ENCODE data around the gene MBNL3. TPM values are rescaled to one million over a fixed set of nuclear protein-coding genes. Genes with fewer than 3 reads are reported as not detected.

The MBNL3 gene
- total RNA-seq, 2 donors from 2014 or later, result 3.5 to 8.1 TPM

DNA sequence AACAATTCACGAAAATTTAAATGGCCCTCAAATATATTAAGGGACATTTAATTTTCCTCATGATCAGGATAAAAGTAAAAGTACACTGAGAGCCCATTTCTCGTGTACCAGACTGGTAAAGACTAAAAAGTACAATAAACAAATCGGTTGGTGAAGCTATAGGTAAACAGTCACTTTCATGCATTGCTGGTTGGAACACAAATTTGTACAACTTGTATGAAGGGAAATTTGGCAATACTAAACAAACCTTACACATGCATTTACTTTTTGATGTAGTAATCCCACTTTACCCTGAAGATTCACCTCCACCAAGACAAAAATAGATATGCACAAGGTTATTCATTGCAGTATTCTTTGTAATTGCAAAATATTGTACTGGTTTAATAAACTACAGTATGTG lies 31.4 kb upstream of the MBNL3 start:
- no peak overlapping the region for H3K4me3 ChIP-seq

DNA sequence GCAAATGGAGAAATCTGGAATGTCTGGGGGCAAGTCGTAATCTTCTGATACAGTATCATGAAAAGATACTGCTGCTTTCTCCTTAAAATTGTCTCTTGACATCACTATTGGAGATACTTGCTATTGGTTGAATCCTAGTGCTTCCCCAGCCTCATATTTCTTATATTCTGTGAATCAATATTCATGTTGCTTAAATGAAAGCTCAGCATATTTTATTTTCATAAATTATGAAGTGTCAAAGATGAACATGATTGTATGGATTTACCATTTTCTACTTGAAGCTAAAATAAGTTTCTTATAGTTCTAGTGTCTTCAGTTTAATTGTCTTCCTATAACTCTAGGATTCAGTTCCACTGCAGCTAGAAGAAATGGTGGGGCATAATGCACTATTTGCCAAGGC lies 29.6 kb upstream of the MBNL3 start:
- TF ChIP-seq, protein P1, sequence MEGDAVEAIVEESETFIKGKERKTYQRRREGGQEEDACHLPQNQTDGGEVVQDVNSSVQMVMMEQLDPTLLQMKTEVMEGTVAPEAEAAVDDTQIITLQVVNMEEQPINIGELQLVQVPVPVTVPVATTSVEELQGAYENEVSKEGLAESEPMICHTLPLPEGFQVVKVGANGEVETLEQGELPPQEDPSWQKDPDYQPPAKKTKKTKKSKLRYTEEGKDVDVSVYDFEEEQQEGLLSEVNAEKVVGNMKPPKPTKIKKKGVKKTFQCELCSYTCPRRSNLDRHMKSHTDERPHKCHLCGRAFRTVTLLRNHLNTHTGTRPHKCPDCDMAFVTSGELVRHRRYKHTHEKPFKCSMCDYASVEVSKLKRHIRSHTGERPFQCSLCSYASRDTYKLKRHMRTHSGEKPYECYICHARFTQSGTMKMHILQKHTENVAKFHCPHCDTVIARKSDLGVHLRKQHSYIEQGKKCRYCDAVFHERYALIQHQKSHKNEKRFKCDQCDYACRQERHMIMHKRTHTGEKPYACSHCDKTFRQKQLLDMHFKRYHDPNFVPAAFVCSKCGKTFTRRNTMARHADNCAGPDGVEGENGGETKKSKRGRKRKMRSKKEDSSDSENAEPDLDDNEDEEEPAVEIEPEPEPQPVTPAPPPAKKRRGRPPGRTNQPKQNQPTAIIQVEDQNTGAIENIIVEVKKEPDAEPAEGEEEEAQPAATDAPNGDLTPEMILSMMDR (IDR thresholded peaks at IDR 0.05), result no peak
- no peak for DNase-seq (ENCODE audit: low spot score)

More for the DNA sequence above, 31.4 kb upstream of the MBNL3 start:
- no peaks in the 10 kb centered on the region for H3K27me3 ChIP-seq (replicated peaks; ENCODE audit: insufficient read depth)
- H3K9me3 ChIP-seq, result no peaks in the 10 kb centered on the region
- TF ChIP-seq, protein P1 (IDR thresholded peaks at IDR 0.05), result no peak
- no peaks in the 10 kb centered on the region for H3K4me1 ChIP-seq (ENCODE audit: control insufficient read depth in 1 of 2, low read depth in 2 of 2)
- H3K27ac ChIP-seq, result no peak overlapping the region
- H3K36me3 ChIP-seq, result no peaks in the 10 kb centered on the region
- ATAC-seq (ENCODE audit: insufficient number of reproducible peaks, low FRiP score, low read depth), result no peak
- DNase-seq (ENCODE audit: low spot score), result no peak

DNA sequence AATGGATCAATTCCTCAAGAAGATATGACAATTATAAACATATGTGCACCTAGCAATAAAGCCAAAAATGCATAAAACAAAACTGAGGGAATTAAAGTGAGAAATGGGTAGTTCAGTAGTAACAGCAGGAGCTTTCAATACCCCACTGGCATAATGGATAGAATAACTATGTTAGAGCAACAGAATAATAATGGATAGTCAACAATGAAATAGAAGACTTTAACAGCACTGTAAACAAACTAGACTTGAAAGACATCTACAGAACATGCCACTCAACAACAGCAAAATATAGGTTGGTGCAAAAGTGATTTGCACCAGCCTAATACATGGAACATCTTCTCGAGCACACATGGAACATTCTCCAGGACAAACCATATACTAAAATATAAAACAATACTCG lies 20.0 kb upstream of the MBNL3 start:
- TF ChIP-seq, protein P1 (IDR thresholded peaks at IDR 0.05), result no peak
- Histone ChIP-seq H3K4me3 (no peak overlapping the region), H3K4me1 (ENCODE audit: control insufficient read depth in 1 of 2, low read depth in 2 of 2) (no peaks in the 10 kb centered on the region), H3K9me3 (no peaks in the 10 kb centered on the region), H3K27ac (no peak overlapping the region), H3K36me3 (no peaks in the 10 kb centered on the region), H3K27me3 (replicated peaks; ENCODE audit: insufficient read depth) (no peaks in the 10 kb centered on the region)
- ATAC-seq (ENCODE audit: insufficient number of reproducible peaks, low FRiP score, low read depth) (no peak), DNase-seq (ENCODE audit: low spot score) (no peak)

More for the DNA sequence above, 29.6 kb upstream of the MBNL3 start:
- H3K9me3 ChIP-seq, result no peaks in the 10 kb centered on the region
- no peaks in the 10 kb centered on the region for H3K4me1 ChIP-seq (ENCODE audit: control insufficient read depth in 1 of 2, low read depth in 2 of 2)
- no peak overlapping the region for H3K27ac ChIP-seq
- no peak overlapping the region for H3K4me3 ChIP-seq
- no peaks in the 10 kb centered on the region for H3K27me3 ChIP-seq (replicated peaks; ENCODE audit: insufficient read depth)
- no peak for ATAC-seq (ENCODE audit: insufficient number of reproducible peaks, low FRiP score, low read depth)
- H3K36me3 ChIP-seq, result no peaks in the 10 kb centered on the region

DNA sequence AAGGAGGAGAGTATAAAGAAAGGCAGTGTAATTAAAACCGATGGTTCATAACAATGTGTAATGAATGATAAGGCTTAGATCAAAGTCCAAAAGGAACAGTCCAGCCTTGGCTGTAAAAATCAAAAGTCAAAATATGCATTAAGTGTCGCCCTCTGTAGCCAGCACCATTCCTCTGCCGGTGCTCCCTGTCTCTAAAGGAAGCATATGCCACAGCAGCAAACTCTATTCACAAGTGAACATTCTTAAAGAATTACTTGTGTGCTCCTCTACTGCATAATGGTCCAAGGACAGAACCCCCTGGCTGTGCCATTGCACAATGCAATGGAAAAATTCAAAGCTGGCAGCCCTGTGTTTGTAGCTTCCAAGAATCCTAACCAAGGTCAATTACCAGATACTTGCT lies 16.3 kb upstream of the MBNL3 start:
- Histone ChIP-seq H3K27ac (no peak overlapping the region), H3K4me3 (no peak overlapping the region), H3K36me3 (no peaks in the 10 kb centered on the region), H3K27me3 (replicated peaks; ENCODE audit: insufficient read depth) (no peaks in the 10 kb centered on the region), H3K4me1 (ENCODE audit: control insufficient read depth in 1 of 2, low read depth in 2 of 2) (no peaks in the 10 kb centered on the region), H3K9me3 (no peaks in the 10 kb centered on the region)
- DNase-seq (ENCODE audit: low spot score) (no peak), ATAC-seq (ENCODE audit: insufficient number of reproducible peaks, low FRiP score, low read depth) (no peak)
- TF ChIP-seq, protein P1 (IDR thresholded peaks at IDR 0.05), result no peak

DNA sequence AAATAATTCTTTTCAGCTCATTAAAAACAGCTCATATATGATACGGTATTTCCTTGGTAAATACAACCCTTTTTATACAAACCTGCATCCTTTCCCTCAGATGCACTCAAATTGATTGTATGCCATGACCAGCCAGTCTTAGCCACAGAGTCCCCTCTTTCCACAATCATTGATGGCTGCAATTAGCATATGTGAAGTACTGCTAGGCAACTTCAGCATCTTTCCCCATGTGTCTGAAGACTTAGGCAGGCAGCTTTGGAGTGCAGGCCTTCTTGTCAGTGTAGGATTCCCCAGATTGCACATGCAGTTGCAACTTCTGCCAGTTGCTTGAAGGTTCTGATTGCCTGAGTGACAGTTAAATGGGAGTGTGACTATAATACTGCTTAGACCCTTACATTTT lies 15.6 kb upstream of the MBNL3 start:
- Histone ChIP-seq H3K36me3 (no peaks in the 10 kb centered on the region), H3K27ac (no peak overlapping the region), H3K4me1 (ENCODE audit: control insufficient read depth in 1 of 2, low read depth in 2 of 2) (no peaks in the 10 kb centered on the region), H3K9me3 (no peaks in the 10 kb centered on the region), H3K4me3 (no peak overlapping the region), H3K27me3 (replicated peaks; ENCODE audit: insufficient read depth) (no peaks in the 10 kb centered on the region)
- ATAC-seq (ENCODE audit: insufficient number of reproducible peaks, low FRiP score, low read depth) (no peak), DNase-seq (ENCODE audit: low spot score) (no peak)
- TF ChIP-seq, protein P1 (IDR thresholded peaks at IDR 0.05), result no peak

All from thoracic aorta (tissue), 2 donors.